Sigmoid colon (tissue), 7 donors: Measurements from ENCODE around the gene NRXN2. TPM values are rescaled to one million over a fixed set of nuclear protein-coding genes. Genes with fewer than 3 reads are reported as not detected.

ENCODE experiments used
- DNase-seq: peaks from one replicate; pipeline ENCODE4 v3.0.0-alpha.2; 2019
- H3K27ac ChIP-seq, 4 donors: fragments of 200-600 bp; sonication (generic); one replicate each; pipeline ENCODE4 v1.5.1; 2016 to 2019; ENCODE audit warnings: mild to moderate bottlenecking in 1 of 4
- H3K27me3 ChIP-seq, 3 donors: fragments of 200-600 bp; sonication (generic); one replicate each; pipeline ENCODE4 v1.5.1; 2019; ENCODE audit warnings: mild to moderate bottlenecking in 1 of 3
- H3K36me3 ChIP-seq, 4 donors: fragments of 200-600 bp; sonication (generic); one replicate each; pipeline ENCODE4 v1.5.1; 2016 to 2019
- H3K4me1 ChIP-seq, 4 donors: fragments of 200-600 bp; sonication (generic); one replicate each; pipeline ENCODE4 v1.5.1; 2017 to 2019
- H3K4me3 ChIP-seq, 4 donors: fragments of 200-600 bp; sonication (generic); one replicate each; pipeline ENCODE4 v1.5.1; 2017 to 2019; ENCODE audit warnings: mild to moderate bottlenecking in 2 of 4, moderate library complexity in 1 of 4
- H3K9me3 ChIP-seq, 4 donors: fragments of 200-600 bp in 3 of 4; sonication (generic) in 3 of 4; one replicate each; pipeline versions ENCODE4 v1.5.1 to v1.6.1; 2013 to 2019
- CTCF ChIP-seq, 4 experiments: fragments of 450-650 bp in 3 of 4; fragments of 200-600 bp in 1 of 4; IDR thresholded peaks; one replicate each; pipeline ENCODE4 v1.5.1; 2016 to 2019; ENCODE audit warnings: antibody characterized with exemption in 4 of 4, mild to moderate bottlenecking in 3 of 4, moderate library complexity in 2 of 4
- EP300 ChIP-seq, 4 donors: sonication (generic); formaldehyde crosslinking; IDR thresholded peaks; one replicate each; pipeline ENCODE4 v1.6.1; 2017; ENCODE audit warnings: antibody characterized with exemption in 4 of 4
- POLR2A ChIP-seq, 2 donors: fragments of 450-650 bp; IDR thresholded peaks; one replicate each; pipeline ENCODE4 v1.6.1; 2016; ENCODE audit warnings: antibody characterized with exemption in 2 of 2, mild to moderate bottlenecking in 2 of 2, moderate library complexity in 2 of 2
- POLR2AphosphoS5 ChIP-seq, 4 donors: sonication (generic); formaldehyde crosslinking; IDR thresholded peaks; one replicate each; pipeline ENCODE4 v1.6.1; 2017; ENCODE audit warnings: antibody characterized with exemption in 4 of 4
- WGBS, 2 donors: extraction: QIAGEN DNeasy Blood & Tissue Kit; methylation state at CpG; one replicate each; pipeline ENCODE4 v1.1.7; 2013; 5-methylcytosine and 5-hydroxymethylcytosine counted together
- intact Hi-C: fragments of 100-400 bp; cut with DNase I; formaldehyde crosslinking; loops from one replicate; pipeline ENCODE4 v1.15.1; 2023
- polyA plus RNA-seq, 3 donors: library from polyadenylated mRNA; stranded (reverse); fragments of 200-250 nt; gene quantifications; one replicate each; pipeline ENCODE4 v1.2.3, GENCODE V29; 2013
- total RNA-seq, 4 donors: library from RNA; depleted of rRNA; stranded (reverse); fragments of >200 nt; gene quantifications; one replicate each; pipeline ENCODE4 v1.1.0, GENCODE V29; 2016
- donor health status: healthy with polysubstance abuse.
- donor health status: Bipolar disorder and iron deficiency.
- donor health status: healthy.

NRXN2 gene
- total and polyA plus RNA-seq, 7 donors, result 0.23 to 20.5 (median 6.8) TPM

GRCh38 chr11:64714666-64715065 is 8.3 kb downstream of the NRXN2 start:
- Histone ChIP-seq H3K36me3 (no peaks in the 10 kb centered on the region), H3K4me1 (peaks cover 0 to 21% (median 18%) of the 10 kb centered on the region in 4 donors), H3K27ac (no peak overlapping the region), H3K27me3 (peaks cover 52 to 99% (median 81%) of the 10 kb centered on the region in 3 donors), H3K4me3 (no peak overlapping the region), H3K9me3 (no peaks in the 10 kb centered on the region)
- TF ChIP-seq POLR2AphosphoS5 (IDR thresholded peaks at IDR 0.05), result no peak
- TF ChIP-seq CTCF (IDR thresholded peaks at IDR 0.05), result no peak
- no peak for TF ChIP-seq POLR2A (IDR thresholded peaks at IDR 0.05)
- TF ChIP-seq EP300 (IDR thresholded peaks at IDR 0.05), result no peak
- intact Hi-C loops, result no loop called here
- WGBS, 2 donors, result 29 to 52% methylated on average over 5 of the region's 5 CpGs
- no peak for DNase-seq

GRCh38 chr11:64713781-64714363 is 9.1 kb downstream of the NRXN2 start:
- TF ChIP-seq EP300 (IDR thresholded peaks at IDR 0.05), result no peak
- no peak for TF ChIP-seq POLR2A (IDR thresholded peaks at IDR 0.05)
- peaks cover 0 to 21% (median 18%) of the 10 kb centered on the region in 4 donors for H3K4me1 ChIP-seq
- H3K36me3 ChIP-seq, result no peaks in the 10 kb centered on the region
- no peak for DNase-seq
- intact Hi-C loops, result no loop called here
- 6 to 10% methylated on average over 39 of the region's 39 CpGs for WGBS, 2 donors
- H3K9me3 ChIP-seq, result no peaks in the 10 kb centered on the region
- H3K27me3 ChIP-seq, result peaks cover 51 to 100% (median 86%) of the 10 kb centered on the region in 3 donors
- peak overlapping the region in 1 of 4 donors; percentile 9 for H3K4me3 ChIP-seq
- no peak overlapping the region for H3K27ac ChIP-seq

DNA sequence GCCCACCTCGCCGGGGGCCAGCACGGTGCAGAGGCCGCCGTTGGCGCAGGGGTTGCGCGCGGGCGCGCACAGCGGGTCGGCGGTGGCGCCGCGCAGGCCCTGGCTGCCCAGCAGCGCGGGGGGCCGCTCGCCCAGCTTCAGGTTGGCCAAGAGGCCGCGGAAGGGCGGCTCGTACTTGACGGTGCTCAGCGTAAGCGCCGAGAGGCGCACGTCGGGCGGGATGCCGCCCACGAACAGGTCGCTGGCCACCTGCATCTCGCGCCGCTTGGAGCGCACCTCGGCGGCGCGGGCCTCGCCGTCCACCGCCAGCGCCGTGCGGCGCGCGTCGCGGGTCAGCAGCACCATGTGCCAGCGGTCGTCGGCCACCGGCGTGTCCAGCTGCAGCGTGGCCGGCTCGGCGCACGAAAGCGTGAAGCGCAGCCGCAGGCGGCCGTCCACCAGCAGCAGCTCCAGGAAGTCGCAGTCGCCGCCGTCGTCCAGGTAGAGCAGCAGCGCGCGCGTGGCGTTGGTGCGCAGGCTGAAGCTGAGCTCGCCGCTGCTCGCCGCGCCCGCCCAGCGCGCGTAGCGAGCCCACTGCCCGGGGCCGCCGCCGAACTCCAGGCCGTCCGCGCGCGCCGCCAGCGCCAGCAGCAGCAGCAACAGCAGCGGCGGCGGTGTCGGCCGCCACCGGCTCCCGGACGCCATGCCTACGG is 9.8 kb downstream of the NRXN2 start:
- Histone ChIP-seq H3K4me3 (peak overlapping the region in 1 of 4 donors; percentile 9), H3K36me3 (no peaks in the 10 kb centered on the region), H3K27ac (no peak overlapping the region), H3K4me1 (peaks cover 0 to 21% (median 18%) of the 10 kb centered on the region in 4 donors), H3K9me3 (no peaks in the 10 kb centered on the region), H3K27me3 (peaks cover 51 to 100% (median 82%) of the 10 kb centered on the region in 3 donors)
- TF ChIP-seq POLR2AphosphoS5 (IDR thresholded peaks at IDR 0.05) (no peak), CTCF (IDR thresholded peaks at IDR 0.05) (no peak), EP300 (IDR thresholded peaks at IDR 0.05) (no peak), POLR2A (IDR thresholded peaks at IDR 0.05) (no peak)
- intact Hi-C loops, result no loop called here
- WGBS, 2 donors, result 2 to 5% methylated on average over 111 of the region's 111 CpGs
- no peak for DNase-seq

DNA sequence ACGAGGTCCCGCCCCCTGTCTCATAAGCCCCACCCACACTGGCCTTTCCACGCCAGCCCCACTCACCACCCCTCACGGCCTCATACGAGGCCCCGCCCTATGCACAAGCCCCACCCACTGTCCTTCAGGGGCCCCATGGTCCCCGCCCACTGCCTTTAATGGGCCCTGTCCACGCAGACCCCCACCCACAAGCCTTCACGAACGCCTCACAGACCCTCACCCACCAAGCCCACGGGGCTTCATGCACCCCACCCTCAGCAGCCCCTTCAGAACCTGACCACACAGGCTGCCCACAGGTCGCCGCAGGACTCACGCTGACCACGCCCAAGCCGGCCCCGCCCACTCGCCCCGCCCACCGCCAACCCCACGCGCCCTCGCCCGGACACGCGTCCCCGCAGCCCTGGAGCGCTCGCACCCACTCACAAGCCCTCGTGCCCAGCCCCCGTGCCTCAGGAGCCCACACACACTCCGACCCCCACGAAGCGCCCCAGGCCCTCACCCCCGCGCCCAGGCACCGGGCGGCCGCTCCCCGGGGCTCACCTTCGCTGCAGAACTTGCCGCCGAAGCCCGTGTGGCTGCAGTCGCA is 10.5 kb downstream of the NRXN2 start:
- intact Hi-C loops, result no loop called here
- peaks cover 53 to 100% (median 76%) of the 10 kb centered on the region in 3 donors for H3K27me3 ChIP-seq
- peaks cover 0 to 21% (median 18%) of the 10 kb centered on the region in 4 donors for H3K4me1 ChIP-seq
- no peak overlapping the region for H3K4me3 ChIP-seq
- TF ChIP-seq EP300 (IDR thresholded peaks at IDR 0.05) (no peak), POLR2A (IDR thresholded peaks at IDR 0.05) (no peak), CTCF (IDR thresholded peaks at IDR 0.05) (no peak), POLR2AphosphoS5 (IDR thresholded peaks at IDR 0.05) (no peak)
- no peak for DNase-seq
- no peaks in the 10 kb centered on the region for H3K9me3 ChIP-seq
- H3K36me3 ChIP-seq, result no peaks in the 10 kb centered on the region
- no peak overlapping the region for H3K27ac ChIP-seq
- 8 to 10% methylated on average over 45 of the region's 45 CpGs for WGBS, 2 donors

- Histone ChIP-seq H3K27me3 (peaks cover 55 to 98% (median 70%) of the 10 kb centered on the region in 3 donors), H3K4me1 (peaks cover 0 to 21% (median 18%) of the 10 kb centered on the region in 4 donors), H3K4me3 (no peak overlapping the region), H3K36me3 (no peaks in the 10 kb centered on the region), H3K9me3 (no peaks in the 10 kb centered on the region), H3K27ac (no peak overlapping the region)
- TF ChIP-seq POLR2A (IDR thresholded peaks at IDR 0.05), result no peak
- TF ChIP-seq CTCF (IDR thresholded peaks at IDR 0.05), result no peak
- TF ChIP-seq EP300 (IDR thresholded peaks at IDR 0.05), result no peak
- TF ChIP-seq POLR2AphosphoS5 (IDR thresholded peaks at IDR 0.05), result no peak
- 40 to 48% methylated on average over 19 of the region's 19 CpGs for WGBS, 2 donors
- intact Hi-C loops, result no loop called here
- no peak for DNase-seq
Measured at GRCh38 chr11:64711956-64712362, 11.0 kb downstream of the NRXN2 start.
